Esophagus muscularis mucosa (tissue), 3 donors: ENCODE measurements around the gene PLA2G2A.

Experiments used
- CTCF ChIP-seq, 3 experiments: fragments of 200-600 bp in 2 of 3; fragments of 450-650 bp in 1 of 3; sonication (generic) in 2 of 3; IDR thresholded peaks; one replicate each; pipeline ENCODE4 v1.5.1; 2017 to 2019; ENCODE audit warnings: antibody characterized with exemption in 3 of 3, mild to moderate bottlenecking in 2 of 3, moderate library complexity in 1 of 3
- POLR2A ChIP-seq: fragments of 450-650 bp; IDR thresholded peaks from one replicate; pipeline ENCODE4 v1.6.1; 2017; ENCODE audit warnings: antibody characterized with exemption, moderate library complexity, mild to moderate bottlenecking, low read depth
- POLR2AphosphoS5 ChIP-seq, 2 donors: sonication (generic); formaldehyde crosslinking; IDR thresholded peaks; one replicate each; pipeline ENCODE4 v1.6.1; 2017; ENCODE audit warnings: antibody characterized with exemption in 2 of 2

GRCh38 chr1:19988267-19989006 is 9.0 kb upstream of the PLA2G2A start:
- TF ChIP-seq POLR2A = no peak
- TF ChIP-seq CTCF (IDR thresholded peaks at IDR 0.05) = no peak
- TF ChIP-seq POLR2AphosphoS5 (IDR thresholded peaks at IDR 0.05) = no peak
